Neuronal stem cell (in vitro differentiated cells): ENCODE measurements around the gene ETFA.

Source experiments
- DNase-seq: peaks from one replicate; pipeline ENCODE4 v3.0.0-alpha.2; 2013; ENCODE audit warnings: low spot score
- H2AFZ ChIP-seq: one replicate; pipeline ENCODE4 v1.6.1; 2013; ENCODE audit warnings: mild to moderate bottlenecking, low read length, inconsistent platforms
- H2AK5ac ChIP-seq: 2 replicates; pipeline ENCODE4 v1.6.1; 2013; ENCODE audit warnings: low read depth, mild to moderate bottlenecking, inconsistent platforms, low read length, moderate library complexity, mixed read lengths
- H2BK120ac ChIP-seq: 2 replicates; pipeline ENCODE4 v1.6.1; 2013; ENCODE audit warnings: low read depth, mild to moderate bottlenecking, inconsistent platforms, low read length, moderate library complexity, mixed read lengths
- H2BK12ac ChIP-seq: one replicate; pipeline ENCODE4 v1.6.1; 2013; ENCODE audit warnings: low read length, inconsistent platforms
- H2BK15ac ChIP-seq: 2 replicates; pipeline ENCODE4 v1.6.1; 2013; ENCODE audit warnings: mild to moderate bottlenecking, low read length, inconsistent platforms, mixed read lengths
- H2BK5ac ChIP-seq: one replicate; pipeline ENCODE4 v1.6.1; 2013; ENCODE audit warnings: inconsistent platforms, mild to moderate bottlenecking, low read length, moderate library complexity
- H3K14ac ChIP-seq: one replicate; pipeline ENCODE4 v1.6.1; 2013; ENCODE audit warnings: low read length, inconsistent platforms
- H3K18ac ChIP-seq: 2 replicates; pipeline ENCODE4 v1.6.1; 2013; ENCODE audit warnings: low read length, inconsistent platforms
- H3K23ac ChIP-seq: 2 replicates; pipeline ENCODE4 v1.6.1; 2013; ENCODE audit warnings: low read depth, mild to moderate bottlenecking, mixed read lengths, low read length, inconsistent platforms; ENCODE audit not compliant: poor library complexity
- H3K27ac ChIP-seq: replicated peaks from 3 replicates; pipeline ENCODE4 v1.5.1; 2013; ENCODE audit warnings: low read length, inconsistent platforms
- H3K27me3 ChIP-seq, 3 experiments: 2 replicates each; pipeline ENCODE4 v1.6.1; 2013; ENCODE audit warnings: low read length in 3 of 3, mild to moderate bottlenecking in 2 of 3, inconsistent platforms in 1 of 3, low read depth in 1 of 3, mixed read lengths in 1 of 3, moderate library complexity in 1 of 3; ENCODE audit not compliant: control insufficient read depth in 3 of 3, insufficient read depth in 3 of 3
- H3K36me3 ChIP-seq, 2 donors: replicated peaks in 1 of 2; 2 replicates each; pipeline ENCODE4 v1.6.1; 2013; ENCODE audit warnings: low read length in 2 of 2; ENCODE audit not compliant: control insufficient read depth in 2 of 2, insufficient read depth in 2 of 2
- H3K4ac ChIP-seq: 2 replicates; pipeline ENCODE4 v1.6.1; 2013; ENCODE audit warnings: inconsistent platforms, mild to moderate bottlenecking, low read length, moderate library complexity
- H3K4me1 ChIP-seq, 2 donors: 1 replicate in 1 of 2; 2 replicates in 1 of 2; pipeline ENCODE4 v1.6.1; 2013; ENCODE audit warnings: low read length in 2 of 2, low read depth in 1 of 2; ENCODE audit not compliant: control insufficient read depth in 2 of 2, insufficient read depth in 1 of 2
- H3K4me2 ChIP-seq: one replicate; pipeline ENCODE4 v1.6.1; 2013; ENCODE audit warnings: mild to moderate bottlenecking, low read length, inconsistent platforms; ENCODE audit not compliant: insufficient read depth, poor library complexity, severe bottlenecking
- H3K4me3 ChIP-seq, 2 donors: 2 replicates each; pipeline ENCODE4 v1.5.1; 2013; ENCODE audit warnings: low read length in 2 of 2, mild to moderate bottlenecking in 2 of 2, inconsistent platforms in 1 of 2, moderate library complexity in 1 of 2
- H3K79me1 ChIP-seq: one replicate; pipeline ENCODE4 v1.6.1; 2013; ENCODE audit warnings: low read depth, mild to moderate bottlenecking, inconsistent platforms, low read length, moderate library complexity
- H3K9ac ChIP-seq: one replicate; pipeline ENCODE4 v1.6.1; 2013; ENCODE audit warnings: mild to moderate bottlenecking, low read depth, low read length, inconsistent platforms; ENCODE audit not compliant: poor library complexity
- H3K9me3 ChIP-seq, 2 donors: replicated peaks in 1 of 2; 2 replicates each; pipeline versions ENCODE3 to v1.6.1; 2013; ENCODE audit warnings: low read length in 2 of 2, mild to moderate bottlenecking in 2 of 2, inconsistent platforms in 1 of 2, low read depth in 1 of 2, mixed read lengths in 1 of 2, moderate library complexity in 1 of 2; ENCODE audit not compliant: control insufficient read depth in 2 of 2, insufficient read depth in 1 of 2
- H4K8ac ChIP-seq: one replicate; pipeline ENCODE4 v1.6.1; 2013; ENCODE audit warnings: low read depth, mild to moderate bottlenecking, inconsistent platforms, low read length, moderate library complexity
- H4K91ac ChIP-seq: one replicate; pipeline ENCODE4 v1.6.1; 2013; ENCODE audit warnings: low read length, low read depth, mild to moderate bottlenecking, inconsistent platforms; ENCODE audit not compliant: poor library complexity
- WGBS, 2 donors: extraction: QIAGEN DNeasy Blood & Tissue Kit; methylation state at CpG; one replicate each; pipeline ENCODE4 v1.1.7; 2013; ENCODE audit warnings: missing lambda C conversion rate in 2 of 2, mixed read lengths in 1 of 2; ENCODE audit not compliant: insufficient read length in 2 of 2, insufficient replicate concordance in 1 of 2; ENCODE audit errors: extremely low coverage in 2 of 2; 5-methylcytosine and 5-hydroxymethylcytosine counted together

ETFA gene

GRCh38 chr15:76217029-76217881 is 94.0 kb downstream of the ETFA start:
- no peak overlapping the region for H2BK12ac ChIP-seq
- no peak overlapping the region for H3K14ac ChIP-seq
- H3K36me3 ChIP-seq: peaks cover 1 to 21% of the 10 kb centered on the region in 2 donors
- H3K4me1 ChIP-seq: peaks cover 0 to 10% of the 10 kb centered on the region in 2 donors
- no peak for DNase-seq
- no peak overlapping the region for H3K27ac ChIP-seq
- no peak overlapping the region for H3K18ac ChIP-seq
- H3K4me3 ChIP-seq: no peak overlapping the region
- H3K27me3 ChIP-seq: no peaks in the 10 kb centered on the region
- H3K9ac ChIP-seq: no peak overlapping the region
- no peak overlapping the region for H3K23ac ChIP-seq
- no peak overlapping the region for H2BK15ac ChIP-seq
- H3K9me3 ChIP-seq: peaks cover 0 to 23% of the 10 kb centered on the region in 2 donors
- H2AFZ ChIP-seq: no peak overlapping the region
- no peak overlapping the region for H2BK5ac ChIP-seq
- H2BK120ac ChIP-seq: no peak overlapping the region
- H3K4ac ChIP-seq: no peak overlapping the region
- no peak overlapping the region for H3K4me2 ChIP-seq
- no peak overlapping the region for H4K91ac ChIP-seq
- H3K79me1 ChIP-seq: no peaks in the 10 kb centered on the region
- no CpG with 5 or more reads among the region's 7 CpGs for WGBS, 2 donors
- no peak overlapping the region for H4K8ac ChIP-seq
- no peak overlapping the region for H2AK5ac ChIP-seq

GRCh38 chr15:76215634-76216033 is 95.6 kb downstream of the ETFA start:
- no peak overlapping the region for H3K23ac ChIP-seq
- no peak overlapping the region for H4K91ac ChIP-seq
- no peak overlapping the region for H3K4me2 ChIP-seq
- H3K18ac ChIP-seq: no peak overlapping the region
- no peak overlapping the region for H2BK12ac ChIP-seq
- no peak overlapping the region for H3K9ac ChIP-seq
- no peak overlapping the region for H2AFZ ChIP-seq
- H3K79me1 ChIP-seq: no peaks in the 10 kb centered on the region
- DNase-seq: no peak
- H3K4ac ChIP-seq: no peak overlapping the region
- H3K4me1 ChIP-seq: peaks cover 0 to 15% of the 10 kb centered on the region in 2 donors
- no peak overlapping the region for H3K14ac ChIP-seq
- H4K8ac ChIP-seq: no peak overlapping the region
- H3K9me3 ChIP-seq: peaks cover 0 to 14% of the 10 kb centered on the region in 2 donors
- no CpG with 5 or more reads among the region's 1 CpG for WGBS, 2 donors
- H3K27me3 ChIP-seq: no peaks in the 10 kb centered on the region
- peaks cover 1 to 29% of the 10 kb centered on the region in 2 donors for H3K36me3 ChIP-seq
- H3K27ac ChIP-seq: no peak overlapping the region
- H2BK15ac ChIP-seq: no peak overlapping the region
- H2BK120ac ChIP-seq: no peak overlapping the region
- H3K4me3 ChIP-seq: no peak overlapping the region
- no peak overlapping the region for H2BK5ac ChIP-seq
- no peak overlapping the region for H2AK5ac ChIP-seq

DNA sequence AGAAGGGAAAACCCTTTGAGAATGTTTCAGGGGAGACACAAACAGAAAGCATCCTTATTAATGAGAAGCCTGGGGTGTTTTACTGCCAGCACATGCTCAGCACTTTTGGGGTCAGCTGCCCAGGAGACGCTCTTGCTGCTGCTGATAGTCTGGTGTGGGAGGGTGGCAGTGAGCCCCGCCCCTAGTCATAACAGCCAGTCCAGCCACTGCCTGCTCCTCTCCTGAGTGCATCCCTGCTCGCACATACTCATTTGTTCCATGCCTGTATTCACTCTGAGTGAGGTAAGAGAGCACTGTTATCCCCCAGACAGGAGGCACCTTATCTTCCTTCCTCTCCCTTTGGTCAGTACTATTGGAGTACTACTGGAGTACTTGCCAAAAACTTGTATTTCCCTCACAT is 101.3 kb downstream of the ETFA start:
- no peak for DNase-seq
- Histone ChIP-seq H2BK15ac (no peak overlapping the region), H3K4me3 (no peak overlapping the region), H3K79me1 (no peaks in the 10 kb centered on the region), H3K4ac (no peak overlapping the region), H3K27me3 (no peaks in the 10 kb centered on the region), H3K14ac (no peak overlapping the region), H3K18ac (no peak overlapping the region), H4K8ac (no peak overlapping the region), H3K27ac (no peak overlapping the region), H2AFZ (no peak overlapping the region), H3K36me3 (peaks cover 0 to 22% of the 10 kb centered on the region in 2 donors), H3K4me1 (peaks cover 0 to 13% of the 10 kb centered on the region in 2 donors), H3K9ac (no peak overlapping the region), H4K91ac (peak overlapping the region; percentile 33), H2BK12ac (no peak overlapping the region), H2BK120ac (no peak overlapping the region), H3K4me2 (no peak overlapping the region), H2AK5ac (no peak overlapping the region), H2BK5ac (no peak overlapping the region), H3K9me3 (no peaks in the 10 kb centered on the region), H3K23ac (peak overlapping the region; percentile 62)
- no CpG with 5 or more reads among the region's 3 CpGs for WGBS, 2 donors

GRCh38 chr15:76209523-76209922 is 101.7 kb downstream of the ETFA start:
- Histone ChIP-seq H3K23ac (no peak overlapping the region), H2BK12ac (no peak overlapping the region), H3K4ac (no peak overlapping the region), H2AK5ac (no peak overlapping the region), H4K91ac (no peak overlapping the region), H3K4me1 (peaks cover 0 to 15% of the 10 kb centered on the region in 2 donors), H3K9me3 (no peaks in the 10 kb centered on the region), H3K14ac (no peak overlapping the region), H3K27me3 (no peaks in the 10 kb centered on the region), H3K79me1 (no peaks in the 10 kb centered on the region), H2BK15ac (no peak overlapping the region), H3K4me3 (no peak overlapping the region), H4K8ac (no peak overlapping the region), H2AFZ (no peak overlapping the region), H2BK120ac (no peak overlapping the region), H3K18ac (no peak overlapping the region), H3K9ac (no peak overlapping the region), H3K36me3 (peaks cover 0 to 18% of the 10 kb centered on the region in 2 donors), H2BK5ac (no peak overlapping the region), H3K27ac (no peak overlapping the region), H3K4me2 (no peak overlapping the region)
- WGBS, 2 donors: no CpG with 5 or more reads among the region's 1 CpG
- DNase-seq: no peak
